Progenitor cell of endocrine pancreas (in vitro differentiated cells): ENCODE data around the gene SND1. TPM values are rescaled to one million over a fixed set of nuclear protein-coding genes. Genes with fewer than 3 reads are reported as not detected.

ENCODE experiments used
- DNase-seq: peaks from one replicate; pipeline ENCODE4 v3.0.0; 2021; ENCODE audit warnings: low spot score; ENCODE audit not compliant: unreplicated experiment
- H3K27ac Mint-ChIP-seq: 2 replicates; pipeline ENCODE4 v1.8.0; 2021; ENCODE audit warnings: mild to moderate bottlenecking, moderate library complexity, mixed read lengths
- H3K27me3 Mint-ChIP-seq: 2 replicates; pipeline ENCODE4 v1.8.0; 2021; ENCODE audit warnings: mixed read lengths
- H3K36me3 Mint-ChIP-seq: 2 replicates; pipeline ENCODE4 v1.8.0; 2022; ENCODE audit warnings: mixed read lengths; ENCODE audit not compliant: insufficient read depth
- H3K4me1 Mint-ChIP-seq: 2 replicates; pipeline ENCODE4 v1.8.0; 2021; ENCODE audit warnings: low read depth, mixed read lengths
- H3K4me3 Mint-ChIP-seq: 2 replicates; pipeline ENCODE4 v1.8.0; 2021; ENCODE audit warnings: low read depth, mild to moderate bottlenecking, moderate library complexity, mixed read lengths
- H3K9me3 Mint-ChIP-seq: 2 replicates; pipeline ENCODE4 v1.8.0; 2021; ENCODE audit warnings: low read depth, mixed read lengths
- total RNA-seq: library from RNA; stranded (reverse); gene quantifications from 2 replicates; pipeline ENCODE4 v1.2.1, GENCODE V29; 2021
- TF ChIP-seq, protein P1 (sequence below): fragments of 200-600 bp; sonication (generic); IDR thresholded peaks from one replicate; pipeline ENCODE4 v1.5.0; 2021; ENCODE audit warnings: antibody characterized with exemption, mild to moderate bottlenecking; ENCODE audit not compliant: unreplicated experiment

The SND1 gene
- total RNA-seq, 1 donor from 2014 or later = 213 TPM

DNA sequence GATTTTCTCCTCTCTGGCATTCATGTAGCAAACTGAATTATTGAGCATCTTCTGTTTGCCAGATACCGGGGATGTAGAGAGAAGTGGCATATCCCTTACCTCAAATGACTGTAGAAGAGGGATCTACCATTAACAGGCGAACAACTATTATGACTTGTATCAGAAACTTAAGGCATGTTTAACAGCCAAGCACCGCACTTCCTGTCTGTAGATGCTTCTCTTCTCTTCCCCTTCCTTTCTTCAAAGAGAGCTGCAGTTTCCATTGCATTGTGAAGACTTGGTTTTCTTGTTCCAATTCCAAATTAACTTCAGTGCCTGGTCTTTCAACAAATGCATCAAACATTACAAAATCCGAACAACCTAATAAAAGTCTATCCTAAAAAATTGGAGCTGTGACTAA lies 330.0 kb downstream of the SND1 start:
- TF ChIP-seq, protein P1, sequence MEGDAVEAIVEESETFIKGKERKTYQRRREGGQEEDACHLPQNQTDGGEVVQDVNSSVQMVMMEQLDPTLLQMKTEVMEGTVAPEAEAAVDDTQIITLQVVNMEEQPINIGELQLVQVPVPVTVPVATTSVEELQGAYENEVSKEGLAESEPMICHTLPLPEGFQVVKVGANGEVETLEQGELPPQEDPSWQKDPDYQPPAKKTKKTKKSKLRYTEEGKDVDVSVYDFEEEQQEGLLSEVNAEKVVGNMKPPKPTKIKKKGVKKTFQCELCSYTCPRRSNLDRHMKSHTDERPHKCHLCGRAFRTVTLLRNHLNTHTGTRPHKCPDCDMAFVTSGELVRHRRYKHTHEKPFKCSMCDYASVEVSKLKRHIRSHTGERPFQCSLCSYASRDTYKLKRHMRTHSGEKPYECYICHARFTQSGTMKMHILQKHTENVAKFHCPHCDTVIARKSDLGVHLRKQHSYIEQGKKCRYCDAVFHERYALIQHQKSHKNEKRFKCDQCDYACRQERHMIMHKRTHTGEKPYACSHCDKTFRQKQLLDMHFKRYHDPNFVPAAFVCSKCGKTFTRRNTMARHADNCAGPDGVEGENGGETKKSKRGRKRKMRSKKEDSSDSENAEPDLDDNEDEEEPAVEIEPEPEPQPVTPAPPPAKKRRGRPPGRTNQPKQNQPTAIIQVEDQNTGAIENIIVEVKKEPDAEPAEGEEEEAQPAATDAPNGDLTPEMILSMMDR = no peak
- H3K9me3 Mint-ChIP-seq = peaks cover 20% of the 10 kb centered on the region
- no peak for DNase-seq
- H3K27me3 Mint-ChIP-seq = no peaks in the 10 kb centered on the region
- H3K4me1 Mint-ChIP-seq = peaks cover 36% of the 10 kb centered on the region
- peaks cover 27% of the 10 kb centered on the region for H3K36me3 Mint-ChIP-seq
- H3K27ac Mint-ChIP-seq = no peak overlapping the region
- no peak overlapping the region for H3K4me3 Mint-ChIP-seq

- DNase-seq = no peak
- Mint-ChIP-seq H3K4me3 (peak overlapping the region; percentile 0), H3K27me3 (no peaks in the 10 kb centered on the region), H3K4me1 (peaks cover 49% of the 10 kb centered on the region), H3K9me3 (peaks cover 7% of the 10 kb centered on the region), H3K27ac (no peak overlapping the region), H3K36me3 (peaks cover 10% of the 10 kb centered on the region)
- TF ChIP-seq, protein P1 = no peak
These were observed 331.9 kb downstream of the SND1 start for GRCh38 chr7:127983804-127984332.

- Mint-ChIP-seq H3K4me1 (peaks cover 44% of the 10 kb centered on the region), H3K9me3 (no peaks in the 10 kb centered on the region), H3K27ac (peak overlapping the region; percentile 76), H3K4me3 (no peak overlapping the region), H3K36me3 (peaks cover 6% of the 10 kb centered on the region), H3K27me3 (no peaks in the 10 kb centered on the region)
- TF ChIP-seq, protein P1 = no peak
- no peak for DNase-seq
These were observed 334.9 kb downstream of the SND1 start for GRCh38 chr7:127986581-127987521.

DNA sequence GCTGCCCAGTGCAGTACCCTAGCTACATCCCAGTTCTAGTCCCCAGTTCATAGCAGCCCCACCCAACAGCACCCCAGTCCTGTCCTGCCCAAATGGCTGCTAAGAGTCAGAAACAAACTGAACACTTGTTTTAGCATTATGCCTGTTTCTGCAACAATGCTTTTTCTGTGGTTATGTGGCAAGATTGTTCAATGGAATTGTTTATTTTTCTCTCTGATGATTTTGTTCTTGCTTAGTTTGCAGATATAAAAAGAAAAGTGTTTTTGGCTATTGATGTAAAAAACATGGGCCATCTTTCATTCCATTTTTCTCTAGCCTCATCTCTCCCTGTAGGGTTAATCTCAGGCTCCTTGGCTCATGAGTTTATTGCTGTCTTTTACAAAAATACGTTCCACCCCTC lies 336.8 kb downstream of the SND1 start:
- peaks cover 35% of the 10 kb centered on the region for H3K4me1 Mint-ChIP-seq
- TF ChIP-seq, protein P1 = no peak
- peaks cover 15% of the 10 kb centered on the region for H3K36me3 Mint-ChIP-seq
- DNase-seq = no peak
- H3K4me3 Mint-ChIP-seq = no peak overlapping the region
- H3K27me3 Mint-ChIP-seq = no peaks in the 10 kb centered on the region
- H3K9me3 Mint-ChIP-seq = no peaks in the 10 kb centered on the region
- H3K27ac Mint-ChIP-seq = no peak overlapping the region

DNA sequence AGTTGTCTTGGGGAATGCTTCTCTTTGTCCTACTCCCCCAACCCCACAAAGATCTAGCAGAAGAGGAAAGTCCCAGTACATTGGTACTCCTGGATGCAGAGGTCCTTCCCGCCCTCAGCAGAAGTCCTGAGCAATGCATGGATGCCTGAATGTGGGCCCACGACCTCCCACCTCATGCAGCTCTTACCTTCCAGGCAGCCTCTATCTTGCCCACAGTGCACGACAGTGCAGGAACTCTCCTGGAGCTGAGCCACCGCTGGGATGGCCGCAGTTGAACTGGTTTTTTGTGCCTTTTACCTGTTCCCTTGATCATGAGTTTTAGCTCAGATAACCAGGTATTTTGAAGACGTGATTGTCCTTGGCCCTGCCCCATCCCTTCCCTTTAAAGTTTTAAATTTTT lies 341.3 kb downstream of the SND1 start:
- Mint-ChIP-seq H3K27ac (no peak overlapping the region), H3K4me3 (no peak overlapping the region), H3K4me1 (peaks cover 28% of the 10 kb centered on the region), H3K9me3 (no peaks in the 10 kb centered on the region), H3K36me3 (peaks cover 20% of the 10 kb centered on the region), H3K27me3 (no peaks in the 10 kb centered on the region)
- TF ChIP-seq, protein P1 = no peak
- no peak for DNase-seq
